ENCODE measurements around the gene GPR78. TPM values are rescaled to one million over a fixed set of nuclear protein-coding genes. Genes with fewer than 3 reads are reported as not detected.

Gene GPR78
- total RNA-seq, 1 donor from 2014 or later: not detected

Other genes starting within 250 kb of the GPR78 start
- 31.5 and 35.4 TPM in 2 replicates for gene ACOX3, start 139.7 kb upstream of the GPR78 start, total RNA-seq
- gene TRMT44, start 139.6 kb upstream of the GPR78 start, total RNA-seq: 13.1 and 21.8 TPM in 2 replicates
- gene CPZ, start 12.4 kb downstream of the GPR78 start, total RNA-seq: 0.64 TPM in 1 of 2 replicates, not detected in the other